ENCODE measurements around the gene CSMD2.

DNA sequence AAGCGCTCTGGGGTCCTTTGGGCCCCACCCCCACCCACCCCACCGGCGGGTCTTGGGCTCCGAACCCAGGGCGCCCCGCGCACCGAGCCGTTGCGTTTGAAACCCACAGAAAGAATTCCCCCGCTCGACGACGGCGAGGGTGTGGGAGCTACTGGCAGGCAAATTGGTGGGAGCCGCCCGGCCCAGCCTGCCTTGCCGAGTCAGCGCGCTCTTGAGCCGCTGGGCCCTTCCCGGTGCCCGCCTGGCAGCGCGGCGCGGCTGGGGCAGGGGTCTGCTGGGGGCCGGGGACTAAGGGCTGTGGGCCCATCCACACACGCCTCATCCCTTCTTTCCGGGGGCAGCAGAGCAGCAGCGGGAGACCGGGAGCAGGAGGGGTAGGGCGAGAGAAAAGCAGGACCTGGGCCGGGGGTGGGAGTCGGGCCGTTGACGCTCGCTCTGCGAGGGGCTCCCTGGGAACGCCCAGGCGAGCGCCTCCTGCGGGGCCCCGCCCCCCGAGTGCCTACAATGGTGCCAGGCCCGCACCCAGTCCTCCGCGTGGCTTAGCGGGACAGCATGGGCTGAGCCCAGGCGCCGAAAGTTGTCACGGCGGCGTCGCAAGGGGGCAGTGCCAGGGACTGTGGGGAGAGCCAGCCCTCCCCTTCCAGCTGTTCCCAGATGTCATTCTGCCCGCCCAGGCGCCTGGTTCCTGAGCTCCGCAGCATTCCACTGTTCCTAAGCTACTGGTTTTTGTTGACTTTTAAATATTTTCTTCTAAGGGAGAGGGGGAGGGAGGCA, 12.0 kb upstream of the CSMD2 start, which contains the start of gene C1orf94:
- TF ChIP-seq KDM5A (IDR thresholded peaks at IDR 0.05; ENCODE audit: low read length), result no peak
- TF ChIP-seq EZH2 (IDR thresholded peaks at IDR 0.05; ENCODE audit: low read depth, low read length, severe bottlenecking), result no peak
- TF ChIP-seq, protein P1, sequence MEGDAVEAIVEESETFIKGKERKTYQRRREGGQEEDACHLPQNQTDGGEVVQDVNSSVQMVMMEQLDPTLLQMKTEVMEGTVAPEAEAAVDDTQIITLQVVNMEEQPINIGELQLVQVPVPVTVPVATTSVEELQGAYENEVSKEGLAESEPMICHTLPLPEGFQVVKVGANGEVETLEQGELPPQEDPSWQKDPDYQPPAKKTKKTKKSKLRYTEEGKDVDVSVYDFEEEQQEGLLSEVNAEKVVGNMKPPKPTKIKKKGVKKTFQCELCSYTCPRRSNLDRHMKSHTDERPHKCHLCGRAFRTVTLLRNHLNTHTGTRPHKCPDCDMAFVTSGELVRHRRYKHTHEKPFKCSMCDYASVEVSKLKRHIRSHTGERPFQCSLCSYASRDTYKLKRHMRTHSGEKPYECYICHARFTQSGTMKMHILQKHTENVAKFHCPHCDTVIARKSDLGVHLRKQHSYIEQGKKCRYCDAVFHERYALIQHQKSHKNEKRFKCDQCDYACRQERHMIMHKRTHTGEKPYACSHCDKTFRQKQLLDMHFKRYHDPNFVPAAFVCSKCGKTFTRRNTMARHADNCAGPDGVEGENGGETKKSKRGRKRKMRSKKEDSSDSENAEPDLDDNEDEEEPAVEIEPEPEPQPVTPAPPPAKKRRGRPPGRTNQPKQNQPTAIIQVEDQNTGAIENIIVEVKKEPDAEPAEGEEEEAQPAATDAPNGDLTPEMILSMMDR (IDR thresholded peaks at IDR 0.05; ENCODE audit: control extremely low read depth in 1 of 3, insufficient read depth in 1 of 3, low read depth in 1 of 3, low read length in 3 of 3), result peak in 2 of 3 experiments; percentile 48 to 49; a peak in 3 of 4 replicates
- no peak for TF ChIP-seq HDAC6 (IDR thresholded peaks at IDR 0.05; ENCODE audit: low read depth, low read length)
- TF ChIP-seq, protein P2, sequence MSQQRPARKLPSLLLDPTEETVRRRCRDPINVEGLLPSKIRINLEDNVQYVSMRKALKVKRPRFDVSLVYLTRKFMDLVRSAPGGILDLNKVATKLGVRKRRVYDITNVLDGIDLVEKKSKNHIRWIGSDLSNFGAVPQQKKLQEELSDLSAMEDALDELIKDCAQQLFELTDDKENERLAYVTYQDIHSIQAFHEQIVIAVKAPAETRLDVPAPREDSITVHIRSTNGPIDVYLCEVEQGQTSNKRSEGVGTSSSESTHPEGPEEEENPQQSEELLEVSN (IDR thresholded peaks at IDR 0.05), result peak; percentile 52; the same call in 1 of the 2 replicates
- TF ChIP-seq POLR2A (IDR thresholded peaks at IDR 0.05; ENCODE audit: control extremely low read depth in 1 of 2, low read depth in 2 of 2, low read length in 2 of 2), result no peak
- TF ChIP-seq SRF (IDR thresholded peaks at IDR 0.05; ENCODE audit: low read depth, low read length), result no peak
- no peak for TF ChIP-seq BCL11A (IDR thresholded peaks at IDR 0.05; ENCODE audit: low read depth in 2 of 2, low read length in 2 of 2)
- TF ChIP-seq, protein P3, sequence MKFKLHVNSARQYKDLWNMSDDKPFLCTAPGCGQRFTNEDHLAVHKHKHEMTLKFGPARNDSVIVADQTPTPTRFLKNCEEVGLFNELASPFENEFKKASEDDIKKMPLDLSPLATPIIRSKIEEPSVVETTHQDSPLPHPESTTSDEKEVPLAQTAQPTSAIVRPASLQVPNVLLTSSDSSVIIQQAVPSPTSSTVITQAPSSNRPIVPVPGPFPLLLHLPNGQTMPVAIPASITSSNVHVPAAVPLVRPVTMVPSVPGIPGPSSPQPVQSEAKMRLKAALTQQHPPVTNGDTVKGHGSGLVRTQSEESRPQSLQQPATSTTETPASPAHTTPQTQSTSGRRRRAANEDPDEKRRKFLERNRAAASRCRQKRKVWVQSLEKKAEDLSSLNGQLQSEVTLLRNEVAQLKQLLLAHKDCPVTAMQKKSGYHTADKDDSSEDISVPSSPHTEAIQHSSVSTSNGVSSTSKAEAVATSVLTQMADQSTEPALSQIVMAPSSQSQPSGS (IDR thresholded peaks at IDR 0.05; ENCODE audit: low read length), result no peak
- no peak for TF ChIP-seq GTF2F1 (IDR thresholded peaks at IDR 0.05; ENCODE audit: borderline replicate concordance, low read depth, low read length)
